ENCODE data around the gene BAG2.

The BAG2 gene

DNA sequence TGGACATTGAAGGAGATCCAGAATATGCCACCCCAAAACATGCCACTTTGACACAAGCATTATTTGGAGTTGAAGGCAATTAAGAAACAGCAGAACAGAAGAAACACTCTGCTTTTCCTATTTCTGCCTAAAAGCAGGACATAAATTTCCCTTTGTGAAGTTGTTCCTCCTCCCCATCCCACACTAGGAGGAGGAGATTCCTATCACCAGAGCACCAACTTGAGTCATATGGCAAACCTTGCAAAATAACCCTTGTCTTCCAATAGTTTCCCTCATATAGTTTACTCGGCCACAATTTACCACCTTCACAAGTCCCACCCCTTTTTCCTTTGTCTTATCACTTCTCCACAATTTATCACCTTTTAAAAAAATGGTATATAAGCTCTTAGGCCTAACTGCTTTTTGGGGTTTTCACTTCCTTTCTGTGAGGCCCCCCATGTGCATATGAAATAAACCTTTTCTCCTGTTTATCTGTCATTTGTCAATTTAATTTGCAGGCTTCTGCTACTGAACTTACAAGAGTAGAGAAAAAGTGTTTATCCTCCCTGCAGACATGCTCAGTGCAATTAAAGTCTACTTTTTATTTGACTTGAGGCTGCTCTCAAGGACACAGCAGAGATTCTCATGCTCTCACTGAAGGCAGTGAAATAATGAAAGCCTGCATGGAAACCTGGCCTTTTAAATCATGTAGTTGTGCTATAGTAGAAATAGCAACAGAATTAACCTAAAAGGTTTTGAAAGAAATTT lies 52.8 kb downstream of the BAG2 start:
- DNase-seq: no peak

DNA sequence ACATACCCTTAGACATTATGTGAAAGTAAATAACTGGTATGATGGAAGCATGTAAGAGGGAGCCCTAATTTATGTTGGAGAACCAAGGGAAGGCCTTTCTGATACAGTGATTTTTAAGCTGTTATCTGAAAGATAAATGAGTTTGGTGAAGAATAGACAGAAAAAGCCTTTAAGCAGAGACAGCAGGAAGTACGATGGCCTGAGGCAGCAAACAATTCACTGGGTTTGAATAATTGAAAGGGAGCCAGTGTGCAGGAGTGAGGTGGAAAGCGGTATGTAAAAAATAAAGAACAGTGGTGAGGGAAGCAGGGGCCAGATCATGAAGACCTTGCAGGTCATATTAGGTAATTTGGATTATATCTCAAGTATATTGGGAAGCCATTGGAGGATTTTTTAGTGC lies 54.1 kb downstream of the BAG2 start:
- no peak for DNase-seq

Measured in activated effector memory CD4-positive, alpha-beta T cell treated with anti-CD3 and anti-CD28 coated beads, Interleukin-2, amount 50 U/mL, for 16 hours (primary cell).